Type B pancreatic cell (in vitro differentiated cells): ENCODE measurements around the gene TASOR2. TPM values are rescaled to one million over a fixed set of nuclear protein-coding genes. Genes with fewer than 3 reads are reported as not detected.

Experiments used
- DNase-seq: peaks from one replicate; pipeline ENCODE4 v3.0.0; 2021; ENCODE audit warnings: mixed read lengths; ENCODE audit not compliant: unreplicated experiment; ENCODE audit errors: extremely low spot score
- H3K27ac Mint-ChIP-seq: 2 replicates; pipeline ENCODE4 v1.8.0; 2021; ENCODE audit warnings: mild to moderate bottlenecking, mixed read lengths
- H3K27me3 Mint-ChIP-seq: 2 replicates; pipeline ENCODE4 v1.8.0; 2021; ENCODE audit warnings: mixed read lengths
- H3K36me3 Mint-ChIP-seq: 2 replicates; pipeline ENCODE4 v1.8.0; 2021; ENCODE audit warnings: mixed read lengths
- H3K4me1 Mint-ChIP-seq: one replicate; pipeline ENCODE4 v1.8.0; 2021; ENCODE audit warnings: mixed read lengths; ENCODE audit not compliant: unreplicated experiment
- H3K4me3 Mint-ChIP-seq: 2 replicates; pipeline ENCODE4 v1.8.0; 2021; ENCODE audit warnings: mild to moderate bottlenecking, mixed read lengths
- H3K9me3 Mint-ChIP-seq: 2 replicates; pipeline ENCODE4 v1.8.0; 2021; ENCODE audit warnings: mixed read lengths
- total RNA-seq: library from RNA; stranded (reverse); gene quantifications from 2 replicates; pipeline ENCODE4 v1.2.1, GENCODE V29; 2021; ENCODE audit warnings: low replicate concordance
- TF ChIP-seq, protein P1 (sequence below): fragments of 200-600 bp; sonication (generic); conservative IDR thresholded peaks from 2 replicates; pipeline ENCODE4 v1.5.0; 2021; ENCODE audit warnings: antibody characterized with exemption, mild to moderate bottlenecking

The TASOR2 gene
- total RNA-seq, 1 donor from 2014 or later = 70.1 TPM

DNA sequence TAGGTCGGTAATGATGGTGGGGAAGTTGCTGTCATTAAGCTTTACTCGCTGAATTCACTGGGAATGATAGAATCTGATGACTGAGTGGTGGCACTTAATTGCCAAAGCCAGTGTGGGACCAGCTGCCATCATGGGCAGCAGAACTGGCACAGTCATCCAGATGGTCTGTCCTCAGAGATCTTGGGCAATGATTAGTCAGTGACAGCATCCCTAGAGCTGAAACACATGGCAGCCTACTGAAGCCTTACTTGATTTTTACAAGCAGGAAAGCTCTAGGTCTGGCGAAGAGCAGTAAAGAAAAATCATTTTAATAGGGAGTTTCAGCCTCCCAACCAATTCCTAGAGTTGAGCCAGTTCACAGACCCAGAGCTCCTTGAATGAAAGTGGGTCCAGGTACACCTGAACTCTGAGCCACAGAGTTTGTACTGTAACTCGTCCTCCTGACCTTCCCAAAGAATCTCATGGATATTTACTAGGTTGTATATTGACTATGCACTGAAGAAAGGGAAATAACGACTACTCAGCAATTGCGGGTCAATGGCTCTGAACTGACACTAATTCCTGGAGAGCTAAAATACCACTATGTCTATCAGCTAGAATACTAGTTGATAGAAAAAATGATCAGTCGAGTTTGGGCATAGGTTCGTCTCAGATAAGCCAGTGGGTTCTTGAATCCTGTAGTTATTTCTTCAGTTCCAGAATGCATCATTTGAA lies 13.8 kb upstream of the TASOR2 start:
- DNase-seq = no peak
- peaks cover 7% of the 10 kb centered on the region for H3K4me1 Mint-ChIP-seq
- TF ChIP-seq, protein P1, sequence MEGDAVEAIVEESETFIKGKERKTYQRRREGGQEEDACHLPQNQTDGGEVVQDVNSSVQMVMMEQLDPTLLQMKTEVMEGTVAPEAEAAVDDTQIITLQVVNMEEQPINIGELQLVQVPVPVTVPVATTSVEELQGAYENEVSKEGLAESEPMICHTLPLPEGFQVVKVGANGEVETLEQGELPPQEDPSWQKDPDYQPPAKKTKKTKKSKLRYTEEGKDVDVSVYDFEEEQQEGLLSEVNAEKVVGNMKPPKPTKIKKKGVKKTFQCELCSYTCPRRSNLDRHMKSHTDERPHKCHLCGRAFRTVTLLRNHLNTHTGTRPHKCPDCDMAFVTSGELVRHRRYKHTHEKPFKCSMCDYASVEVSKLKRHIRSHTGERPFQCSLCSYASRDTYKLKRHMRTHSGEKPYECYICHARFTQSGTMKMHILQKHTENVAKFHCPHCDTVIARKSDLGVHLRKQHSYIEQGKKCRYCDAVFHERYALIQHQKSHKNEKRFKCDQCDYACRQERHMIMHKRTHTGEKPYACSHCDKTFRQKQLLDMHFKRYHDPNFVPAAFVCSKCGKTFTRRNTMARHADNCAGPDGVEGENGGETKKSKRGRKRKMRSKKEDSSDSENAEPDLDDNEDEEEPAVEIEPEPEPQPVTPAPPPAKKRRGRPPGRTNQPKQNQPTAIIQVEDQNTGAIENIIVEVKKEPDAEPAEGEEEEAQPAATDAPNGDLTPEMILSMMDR = no peak

DNA sequence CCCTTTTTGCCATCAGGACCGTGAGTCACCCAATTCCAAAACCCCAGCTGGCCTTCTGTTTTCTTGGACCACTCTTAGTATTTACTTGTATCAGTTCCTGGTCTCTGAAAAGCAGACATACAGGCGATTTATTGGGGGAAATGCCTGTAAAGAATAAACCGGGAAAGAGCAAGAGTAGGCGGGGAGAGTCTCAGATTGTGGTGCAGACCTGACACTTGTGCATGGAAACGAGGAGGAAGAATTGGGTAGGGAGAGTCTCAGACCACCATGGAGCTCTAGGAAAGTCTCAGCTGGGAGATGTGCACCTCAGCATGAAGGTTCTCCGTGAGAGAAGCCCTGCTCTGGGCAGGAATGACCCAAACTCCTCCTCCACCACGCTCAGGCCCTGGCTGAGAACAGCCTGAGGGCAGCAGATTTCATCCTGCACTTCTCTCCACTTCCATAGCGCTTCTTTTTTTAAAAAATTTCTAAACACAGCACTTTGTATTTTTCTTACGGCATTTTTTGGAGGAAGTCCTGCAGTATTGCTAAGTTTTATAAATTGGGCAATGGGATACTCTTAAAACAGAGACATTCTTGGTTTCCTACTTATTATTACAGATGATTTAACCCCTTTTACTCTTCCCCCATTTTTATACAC lies 6.1 kb upstream of the TASOR2 start:
- no peak for DNase-seq
- no peak overlapping the region for H3K27ac Mint-ChIP-seq
- H3K4me1 Mint-ChIP-seq = no peaks in the 10 kb centered on the region
- no peaks in the 10 kb centered on the region for H3K9me3 Mint-ChIP-seq
- H3K36me3 Mint-ChIP-seq = no peaks in the 10 kb centered on the region
- TF ChIP-seq, protein P1 = no peak
- no peak overlapping the region for H3K4me3 Mint-ChIP-seq
- H3K27me3 Mint-ChIP-seq = peaks cover 19% of the 10 kb centered on the region

More for the DNA sequence above, 13.8 kb upstream of the TASOR2 start:
- Mint-ChIP-seq H3K9me3 (no peaks in the 10 kb centered on the region), H3K27ac (no peak overlapping the region), H3K36me3 (no peaks in the 10 kb centered on the region), H3K27me3 (peaks cover 5% of the 10 kb centered on the region), H3K4me3 (no peak overlapping the region)

DNA sequence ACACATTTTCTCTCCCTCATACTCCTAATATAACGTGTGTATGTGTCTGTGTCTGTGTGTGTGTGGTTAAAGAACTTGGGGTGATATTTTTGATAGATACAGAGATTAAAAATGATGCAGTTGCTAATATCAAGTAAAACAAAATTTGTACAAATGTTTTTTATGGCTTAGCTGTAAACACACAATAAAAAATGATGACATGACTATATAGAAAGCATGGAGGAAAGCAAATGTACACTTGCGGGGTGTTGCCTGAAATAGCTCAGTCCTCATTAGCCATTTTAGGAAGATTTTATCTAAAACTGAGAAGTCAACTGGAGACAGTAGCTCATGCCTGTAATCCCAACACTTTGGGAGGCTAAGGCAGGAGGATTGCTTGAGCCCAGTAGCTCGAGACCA lies 5.6 kb upstream of the TASOR2 start:
- Mint-ChIP-seq H3K4me3 (no peak overlapping the region), H3K9me3 (no peaks in the 10 kb centered on the region), H3K4me1 (no peaks in the 10 kb centered on the region), H3K36me3 (no peaks in the 10 kb centered on the region), H3K27ac (no peak overlapping the region), H3K27me3 (peaks cover 19% of the 10 kb centered on the region)
- DNase-seq = no peak
- TF ChIP-seq, protein P1 = no peak

DNA sequence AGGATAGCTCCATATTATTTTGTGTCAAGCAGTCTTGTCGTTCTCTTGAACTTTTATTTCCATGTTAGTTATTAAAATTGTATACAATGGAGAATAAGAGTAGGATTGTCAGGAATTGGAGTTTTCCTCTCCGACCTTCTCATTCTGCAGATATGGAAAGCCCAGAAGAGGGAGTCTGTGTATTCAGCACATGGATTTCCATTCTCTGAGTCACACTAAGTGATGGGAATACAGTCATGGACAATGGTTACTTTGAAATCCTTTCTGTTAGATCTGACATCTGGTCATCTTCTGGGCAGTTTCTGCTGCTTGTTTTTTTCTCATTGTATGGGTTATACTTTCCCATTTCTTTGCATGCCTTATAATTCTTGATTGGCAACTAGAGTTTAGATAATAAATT lies 5.0 kb upstream of the TASOR2 start:
- Mint-ChIP-seq H3K4me1 (no peaks in the 10 kb centered on the region), H3K36me3 (no peaks in the 10 kb centered on the region), H3K27ac (no peak overlapping the region), H3K9me3 (no peaks in the 10 kb centered on the region), H3K27me3 (peaks cover 19% of the 10 kb centered on the region), H3K4me3 (no peak overlapping the region)
- TF ChIP-seq, protein P1 = no peak
- DNase-seq = no peak

DNA sequence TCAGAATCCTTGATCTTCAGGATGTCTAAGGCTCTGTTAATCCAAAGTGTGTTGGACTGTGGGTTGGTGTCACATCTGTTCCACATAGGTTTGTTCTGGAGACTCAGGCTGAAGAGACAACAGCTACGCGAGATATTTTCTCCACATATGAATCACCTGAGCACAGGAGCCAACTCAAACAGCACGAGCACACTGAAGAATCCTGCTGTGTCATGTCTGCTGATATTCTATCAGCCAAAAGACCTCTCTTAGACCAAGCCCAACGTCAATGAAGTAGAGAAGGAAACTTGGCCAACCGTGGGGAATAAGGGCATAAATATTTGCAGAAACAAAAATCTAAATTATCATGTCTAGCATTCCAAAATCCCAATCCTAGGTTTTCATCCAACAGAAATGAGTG lies 2.7 kb upstream of the TASOR2 start:
- Mint-ChIP-seq H3K27ac (no peak overlapping the region), H3K27me3 (peaks cover 19% of the 10 kb centered on the region), H3K9me3 (no peaks in the 10 kb centered on the region), H3K36me3 (no peaks in the 10 kb centered on the region), H3K4me1 (peaks cover 7% of the 10 kb centered on the region), H3K4me3 (no peak overlapping the region)
- TF ChIP-seq, protein P1 = no peak
- no peak for DNase-seq
